Natural killer cell treated with Interleukin-12 subunit alpha and Interleukin-12 subunit beta and Interleukin-15 and Interleukin-18, amount 100 ng/mL, for 72 hours (primary cell): ENCODE results near the gene PLEKHN1. TPM values are rescaled to one million over a fixed set of nuclear protein-coding genes. Genes with fewer than 3 reads are reported as not detected.
"Not testable (repeated sequence)": the region's sequence is repeated elsewhere in the genome, so short reads cannot be mapped to it uniquely, and the experiment has no call there.

ENCODE experiments used
- ATAC-seq, 2 donors: fragments of 150-1000 bp; cut with Tn5 transposase in 1 of 2; sonication (Bioruptor Pico), chemical (Tn5 transposase) in 1 of 2; 2 replicates each; pipeline ENCODE4 v1.10.0; 2021
- DNase-seq: peaks from one replicate; pipeline ENCODE4 v3.0.0; 2022; ENCODE audit warnings: low spot score
- H3K27ac Mint-ChIP-seq, 2 donors: 1 replicate in 1 of 2; 2 replicates in 1 of 2; pipeline ENCODE4 v1.8.0; 2022; ENCODE audit warnings: mixed read lengths in 2 of 2, mild to moderate bottlenecking in 1 of 2, moderate library complexity in 1 of 2
- H3K27me3 Mint-ChIP-seq, 2 donors: 1 replicate in 1 of 2; 2 replicates in 1 of 2; pipeline ENCODE4 v1.8.0; 2022; ENCODE audit warnings: mixed read lengths in 2 of 2
- H3K36me3 Mint-ChIP-seq: one replicate; pipeline ENCODE4 v1.8.0; 2022; ENCODE audit warnings: mixed read lengths
- H3K4me1 Mint-ChIP-seq, 2 donors: 1 replicate in 1 of 2; 2 replicates in 1 of 2; pipeline ENCODE4 v1.8.0; 2022; ENCODE audit warnings: low read depth in 2 of 2, mixed read lengths in 2 of 2, mild to moderate bottlenecking in 1 of 2
- H3K4me3 Mint-ChIP-seq: one replicate; pipeline ENCODE4 v1.8.0; 2022; ENCODE audit warnings: mixed read lengths
- H3K9me3 Mint-ChIP-seq: 2 replicates; pipeline ENCODE4 v1.8.0; 2022; ENCODE audit warnings: mixed read lengths
- total RNA-seq, 2 donors: library from RNA; stranded (reverse); gene quantifications; one replicate each; pipeline ENCODE4 v1.2.3, GENCODE V29; 2022

PLEKHN1 gene
- total RNA-seq, 2 donors from 2014 or later, result 1.4 TPM

DNA sequence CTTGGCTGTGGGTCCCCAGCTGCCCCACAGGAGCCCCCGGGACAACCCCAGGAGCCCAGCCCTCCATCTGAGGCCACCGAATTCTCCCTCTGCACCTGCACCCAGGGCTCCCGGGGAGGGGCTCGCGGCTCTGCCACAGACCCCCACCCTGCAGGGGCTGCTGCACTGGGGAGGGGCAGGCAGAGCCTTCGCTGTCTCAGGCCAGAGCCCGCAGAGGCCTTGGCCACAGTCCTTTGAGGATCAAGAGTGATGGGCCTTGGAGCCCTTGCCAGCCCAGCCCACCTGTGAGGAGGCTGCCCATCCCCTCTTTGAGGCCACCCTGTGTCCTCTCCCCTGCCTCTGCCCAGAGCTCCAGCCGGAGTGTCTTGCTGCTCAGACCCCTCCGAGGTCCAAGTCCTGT lies 9.1 kb downstream of the PLEKHN1 start:
- no peak for DNase-seq
- peaks cover 8 to 12% of the 10 kb centered on the region in 2 donors for H3K27me3 Mint-ChIP-seq
- H3K4me1 Mint-ChIP-seq, result peaks cover 0 to 5% of the 10 kb centered on the region in 2 donors
- H3K4me3 Mint-ChIP-seq, result no peak overlapping the region
- H3K9me3 Mint-ChIP-seq, result no peaks in the 10 kb centered on the region
- H3K27ac Mint-ChIP-seq, result peak overlapping the region in 1 of 2 donors; percentile 16
- no peaks in the 10 kb centered on the region for H3K36me3 Mint-ChIP-seq
- no peak for ATAC-seq

DNA sequence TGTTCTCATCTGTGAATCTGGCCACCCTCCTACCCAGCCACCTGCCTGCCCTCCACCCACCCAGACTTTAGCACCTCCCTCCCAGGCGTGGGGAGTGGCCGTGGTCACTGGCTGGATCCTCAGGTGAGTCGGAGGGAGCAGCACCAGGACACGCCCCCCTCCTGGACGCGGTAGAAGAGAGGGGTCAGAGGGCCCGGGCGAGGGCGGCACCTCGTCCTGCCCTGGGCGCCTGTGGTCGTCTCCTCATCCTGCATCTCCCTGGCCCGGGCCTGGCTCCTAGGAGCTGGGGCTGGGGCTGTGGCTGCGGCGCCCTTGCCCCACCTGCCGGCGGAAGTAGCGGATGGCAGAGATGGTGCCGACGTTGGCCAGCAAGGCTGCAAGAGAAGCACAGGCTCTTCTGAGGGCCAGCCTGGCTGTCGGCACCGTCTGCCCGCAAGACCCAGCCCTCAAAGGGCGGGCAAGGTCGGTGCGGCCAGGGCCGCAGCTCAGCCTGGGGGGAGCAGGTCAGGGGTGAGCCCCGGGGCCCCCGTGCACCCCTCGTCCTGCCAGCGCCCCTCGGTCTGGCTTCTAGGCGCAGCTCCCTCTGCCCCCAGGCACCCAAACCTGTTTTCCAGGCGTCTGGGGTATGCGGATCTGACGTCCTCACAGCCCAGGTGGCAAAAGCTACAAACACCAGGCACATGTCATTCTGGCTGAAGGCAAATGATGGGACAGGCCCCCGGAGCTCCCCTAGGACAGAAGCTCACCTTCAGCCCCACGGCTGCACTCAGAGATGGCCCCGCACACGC lies 9.8 kb downstream of the PLEKHN1 start:
- H3K27me3 Mint-ChIP-seq, result peaks cover 8 to 12% of the 10 kb centered on the region in 2 donors
- no peaks in the 10 kb centered on the region for H3K36me3 Mint-ChIP-seq
- peak overlapping the region in 1 of 2 donors; percentile 16 for H3K27ac Mint-ChIP-seq
- peaks cover 0 to 5% of the 10 kb centered on the region in 2 donors for H3K4me1 Mint-ChIP-seq
- peak; percentile 66 to 79 for ATAC-seq
- no peak overlapping the region for H3K4me3 Mint-ChIP-seq
- H3K9me3 Mint-ChIP-seq, result no peaks in the 10 kb centered on the region
- DNase-seq, result no peak

DNA sequence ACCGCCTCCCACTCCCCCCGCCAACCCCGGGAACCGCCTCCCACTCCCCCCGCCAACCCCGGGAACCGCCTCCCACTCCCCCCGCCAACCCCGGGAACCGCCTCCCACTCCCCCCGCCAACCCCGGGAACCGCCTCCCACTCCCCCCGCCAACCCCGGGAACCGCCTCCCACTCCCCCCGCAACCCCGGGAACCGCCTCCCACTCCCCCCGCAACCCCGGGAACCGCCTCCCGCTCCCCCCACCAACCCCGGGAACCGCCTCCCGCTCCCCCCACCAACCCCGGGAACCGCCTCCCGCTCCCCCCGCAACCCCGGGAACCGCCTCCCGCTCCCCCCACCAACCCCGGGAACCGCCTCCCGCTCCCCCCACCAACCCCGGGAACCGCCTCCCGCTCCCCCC lies 10.5 kb downstream of the PLEKHN1 start:
- not testable (repeated sequence) for H3K27me3 Mint-ChIP-seq, DNase-seq, H3K4me3 Mint-ChIP-seq, H3K36me3 Mint-ChIP-seq, H3K4me1 Mint-ChIP-seq, H3K27ac Mint-ChIP-seq, H3K9me3 Mint-ChIP-seq, ATAC-seq

DNA sequence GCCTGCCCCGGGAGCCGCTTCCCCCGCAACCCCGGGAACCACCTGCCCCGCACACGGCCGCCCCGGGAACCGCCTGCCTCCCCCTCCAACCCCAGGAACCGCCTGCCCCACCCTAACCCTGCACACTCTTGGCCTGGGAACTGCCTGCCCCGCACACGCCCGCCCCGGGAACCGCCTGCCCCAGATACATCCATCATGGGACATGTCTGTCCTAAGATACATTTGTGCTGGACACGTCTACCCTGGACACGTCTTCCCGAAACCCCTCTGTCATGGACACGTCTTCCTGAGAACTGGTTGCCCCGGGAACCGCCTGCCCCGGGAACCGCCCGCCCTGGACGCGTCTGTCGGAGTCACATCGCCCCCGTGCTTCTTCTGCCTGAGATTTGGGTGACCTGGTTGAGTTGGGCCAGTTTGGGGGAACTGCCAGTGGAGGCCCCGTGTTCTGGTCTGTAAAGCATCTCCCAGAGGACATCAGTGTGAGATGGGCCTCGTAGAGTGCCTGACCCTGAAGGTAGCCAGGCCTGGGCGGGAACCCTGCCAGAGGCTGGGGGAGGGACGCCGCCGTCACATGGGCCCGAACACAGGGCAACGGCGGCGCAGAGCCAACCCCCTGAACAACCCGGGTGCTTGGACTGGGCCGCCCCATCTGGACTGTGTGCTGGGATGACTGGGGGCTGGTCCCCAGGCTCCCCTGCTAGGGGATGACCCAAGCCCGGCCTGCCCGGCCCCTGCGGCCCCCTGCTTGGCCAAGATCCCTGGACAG lies 12.0 kb downstream of the PLEKHN1 start:
- Mint-ChIP-seq H3K4me3 (no peak overlapping the region), H3K27ac (peak overlapping the region in 1 of 2 donors; percentile 53), H3K9me3 (no peaks in the 10 kb centered on the region), H3K4me1 (peaks cover 0 to 5% of the 10 kb centered on the region in 2 donors), H3K27me3 (peaks cover 9 to 13% of the 10 kb centered on the region in 2 donors), H3K36me3 (no peaks in the 10 kb centered on the region)
- ATAC-seq (no peak), DNase-seq (no peak)

- DNase-seq (no peak), ATAC-seq (no peak)
- no peak overlapping the region for H3K4me3 Mint-ChIP-seq
- peaks cover 13% of the 10 kb centered on the region in 2 donors for H3K27me3 Mint-ChIP-seq
- H3K27ac Mint-ChIP-seq, result no peak overlapping the region
- peaks cover 0 to 5% of the 10 kb centered on the region in 2 donors for H3K4me1 Mint-ChIP-seq
- no peaks in the 10 kb centered on the region for H3K36me3 Mint-ChIP-seq
- H3K9me3 Mint-ChIP-seq, result no peaks in the 10 kb centered on the region
Observed at GRCh38 chr1:978835-979743, 12.8 kb downstream of the PLEKHN1 start.

- Mint-ChIP-seq H3K27ac (no peak overlapping the region), H3K36me3 (no peaks in the 10 kb centered on the region), H3K27me3 (peaks cover 12% of the 10 kb centered on the region in 2 donors), H3K4me3 (no peak overlapping the region), H3K4me1 (peaks cover 0 to 5% of the 10 kb centered on the region in 2 donors), H3K9me3 (no peaks in the 10 kb centered on the region)
- no peak for DNase-seq
- no peak for ATAC-seq
Observed at GRCh38 chr1:979744-980072, 13.4 kb downstream of the PLEKHN1 start.

- H3K4me1 Mint-ChIP-seq, result peaks cover 0 to 5% of the 10 kb centered on the region in 2 donors
- H3K27ac Mint-ChIP-seq, result no peak overlapping the region
- H3K36me3 Mint-ChIP-seq, result no peaks in the 10 kb centered on the region
- no peaks in the 10 kb centered on the region for H3K9me3 Mint-ChIP-seq
- DNase-seq, result no peak
- ATAC-seq, result no peak
- no peak overlapping the region for H3K4me3 Mint-ChIP-seq
- H3K27me3 Mint-ChIP-seq, result peaks cover 9 to 10% of the 10 kb centered on the region in 2 donors
Observed at GRCh38 chr1:980137-980571, 13.9 kb downstream of the PLEKHN1 start.

DNA sequence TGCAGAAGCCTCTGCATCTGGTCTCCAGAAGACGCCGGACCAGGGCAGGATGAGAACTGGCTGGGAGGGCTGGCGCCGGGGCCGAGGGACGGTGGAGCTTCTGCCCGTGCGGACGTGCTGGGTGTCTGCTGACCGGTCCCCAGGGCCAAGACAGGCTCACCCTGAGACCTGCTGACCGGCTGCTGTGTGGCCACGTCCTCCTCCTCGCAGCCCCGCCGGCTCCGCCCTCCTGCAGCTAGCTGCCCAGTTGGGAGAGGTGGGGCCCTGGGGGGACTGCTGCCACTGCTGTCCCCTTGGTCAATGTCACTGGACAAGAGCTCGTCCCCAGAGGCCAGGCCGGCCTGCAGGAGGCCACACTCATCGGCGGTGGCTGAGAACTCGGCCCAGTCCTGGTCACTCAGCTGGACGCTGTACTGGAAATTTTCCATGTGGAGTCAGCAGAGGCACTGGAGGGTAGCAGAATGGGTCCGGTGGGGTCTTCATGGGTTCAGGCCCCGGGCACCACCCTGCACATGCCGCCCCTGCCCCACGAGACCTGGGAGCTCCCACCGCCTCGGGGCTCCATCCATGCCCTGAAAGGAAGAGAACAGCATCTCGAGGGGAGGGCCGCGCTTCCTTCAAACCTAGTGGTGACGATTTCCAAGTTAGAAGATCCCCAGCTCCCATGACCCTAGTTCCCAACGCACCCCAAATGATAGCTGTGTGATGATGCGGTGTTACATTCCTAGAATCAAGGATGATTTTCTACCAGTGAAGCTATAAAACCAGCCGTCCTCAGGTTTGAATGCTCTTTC lies 14.5 kb downstream of the PLEKHN1 start:
- no peak for ATAC-seq
- no peak for DNase-seq
- H3K4me3 Mint-ChIP-seq, result no peak overlapping the region
- peaks cover 7 to 14% of the 10 kb centered on the region in 2 donors for H3K27me3 Mint-ChIP-seq
- no peaks in the 10 kb centered on the region for H3K36me3 Mint-ChIP-seq
- H3K4me1 Mint-ChIP-seq, result peaks cover 0 to 2% of the 10 kb centered on the region in 2 donors
- H3K9me3 Mint-ChIP-seq, result no peaks in the 10 kb centered on the region
- H3K27ac Mint-ChIP-seq, result no peak overlapping the region

GRCh38 chr1:981491-981954 lies 15.2 kb downstream of the PLEKHN1 start:
- no peaks in the 10 kb centered on the region for H3K36me3 Mint-ChIP-seq
- H3K9me3 Mint-ChIP-seq, result no peaks in the 10 kb centered on the region
- no peaks in the 10 kb centered on the region for H3K4me1 Mint-ChIP-seq
- H3K27me3 Mint-ChIP-seq, result peaks cover 6 to 22% of the 10 kb centered on the region in 2 donors
- ATAC-seq (no peak), DNase-seq (no peak)
- H3K4me3 Mint-ChIP-seq, result no peak overlapping the region
- H3K27ac Mint-ChIP-seq, result no peak overlapping the region

DNA sequence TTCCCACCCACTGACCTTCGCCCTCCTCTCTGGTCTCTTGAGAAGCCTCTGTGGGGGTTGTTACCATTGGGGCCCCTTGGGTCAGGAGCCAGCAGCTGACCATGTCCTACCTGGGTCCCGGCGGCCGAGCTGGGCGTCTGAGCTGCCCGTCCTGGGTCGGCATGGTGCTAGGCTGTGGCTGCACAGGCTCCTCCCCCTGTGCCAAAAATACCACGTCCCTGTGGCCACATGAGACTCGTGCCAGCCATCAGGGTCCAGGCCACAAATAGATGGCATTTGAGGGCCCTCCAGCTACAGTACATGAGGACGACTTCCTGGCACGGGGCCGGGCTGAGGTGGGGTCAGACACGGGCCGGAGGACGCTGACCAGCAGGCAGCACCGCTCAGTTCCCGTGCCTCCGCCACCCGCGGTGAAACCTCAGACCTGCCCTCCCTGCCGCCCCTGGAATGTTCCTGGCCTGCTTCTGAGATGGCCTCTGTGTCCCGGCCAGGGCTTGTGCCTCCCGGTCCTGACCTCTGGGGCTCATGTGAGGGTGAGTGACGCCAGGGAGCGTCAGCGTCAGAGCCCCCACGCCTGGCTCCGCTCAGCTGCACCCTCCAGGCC lies 15.8 kb downstream of the PLEKHN1 start, which contains the start of gene PERM1:
Gene PERM1, minus strand, starts transcription at position 139 of the 604 bp plus-strand sequence. CDS start 1,064 bp downstream, outside the sequence.
- Mint-ChIP-seq H3K9me3 (no peaks in the 10 kb centered on the region), H3K36me3 (no peaks in the 10 kb centered on the region), H3K27me3 (peaks cover 6 to 22% of the 10 kb centered on the region in 2 donors), H3K27ac (no peak within 1 kb of the TSS), H3K4me1 (no peaks in the 10 kb centered on the region), H3K4me3 (no peak within 1 kb of the TSS)
- ATAC-seq (no peak), DNase-seq (no peak)

- H3K9me3 Mint-ChIP-seq, result no peaks in the 10 kb centered on the region
- H3K4me1 Mint-ChIP-seq, result no peaks in the 10 kb centered on the region
- ATAC-seq (no peak), DNase-seq (no peak)
- no peaks in the 10 kb centered on the region for H3K36me3 Mint-ChIP-seq
- H3K27me3 Mint-ChIP-seq, result peaks cover 6 to 22% of the 10 kb centered on the region in 2 donors
- H3K27ac Mint-ChIP-seq, result no peak overlapping the region
- H3K4me3 Mint-ChIP-seq, result no peak overlapping the region
Observed at GRCh38 chr1:982765-983436, 16.6 kb downstream of the PLEKHN1 start.
